ENCODE data around the gene SLC37A3. TPM values are rescaled to one million over a fixed set of nuclear protein-coding genes. Genes with fewer than 3 reads are reported as not detected.

The SLC37A3 gene
- total RNA-seq, 1 experiment from 2014 or later, result 57.8 TPM

DNA sequence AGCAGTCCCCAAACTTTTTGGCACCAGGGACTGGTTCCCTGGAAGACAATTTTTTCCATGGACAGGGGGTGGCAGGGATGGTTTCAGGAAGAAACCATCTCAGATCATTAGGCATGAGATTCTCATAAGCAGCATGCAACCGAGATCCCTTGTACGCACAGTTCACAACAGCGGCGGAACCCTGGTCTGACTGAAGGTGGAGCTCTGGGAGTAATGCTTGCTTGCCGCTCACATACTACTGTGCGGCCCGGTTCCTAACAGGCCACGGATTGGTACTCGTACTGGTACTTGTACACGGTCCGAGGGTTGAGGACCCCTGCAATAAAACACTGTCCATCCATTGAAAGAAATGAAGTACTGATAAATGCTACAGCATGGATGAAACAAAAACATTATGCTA lies 48.1 kb upstream of the SLC37A3 start:
- TF ChIP-seq, protein P1, sequence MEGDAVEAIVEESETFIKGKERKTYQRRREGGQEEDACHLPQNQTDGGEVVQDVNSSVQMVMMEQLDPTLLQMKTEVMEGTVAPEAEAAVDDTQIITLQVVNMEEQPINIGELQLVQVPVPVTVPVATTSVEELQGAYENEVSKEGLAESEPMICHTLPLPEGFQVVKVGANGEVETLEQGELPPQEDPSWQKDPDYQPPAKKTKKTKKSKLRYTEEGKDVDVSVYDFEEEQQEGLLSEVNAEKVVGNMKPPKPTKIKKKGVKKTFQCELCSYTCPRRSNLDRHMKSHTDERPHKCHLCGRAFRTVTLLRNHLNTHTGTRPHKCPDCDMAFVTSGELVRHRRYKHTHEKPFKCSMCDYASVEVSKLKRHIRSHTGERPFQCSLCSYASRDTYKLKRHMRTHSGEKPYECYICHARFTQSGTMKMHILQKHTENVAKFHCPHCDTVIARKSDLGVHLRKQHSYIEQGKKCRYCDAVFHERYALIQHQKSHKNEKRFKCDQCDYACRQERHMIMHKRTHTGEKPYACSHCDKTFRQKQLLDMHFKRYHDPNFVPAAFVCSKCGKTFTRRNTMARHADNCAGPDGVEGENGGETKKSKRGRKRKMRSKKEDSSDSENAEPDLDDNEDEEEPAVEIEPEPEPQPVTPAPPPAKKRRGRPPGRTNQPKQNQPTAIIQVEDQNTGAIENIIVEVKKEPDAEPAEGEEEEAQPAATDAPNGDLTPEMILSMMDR (IDR thresholded peaks at IDR 0.05), result no peak
- TF ChIP-seq POLR2AphosphoS5 (IDR thresholded peaks at IDR 0.05; ENCODE audit: low read depth, low read length), result no peak
- no peak for TF ChIP-seq SIN3A (IDR thresholded peaks at IDR 0.05; ENCODE audit: borderline replicate concordance, insufficient read depth, low read depth, low read length)
- TF ChIP-seq, protein P2, sequence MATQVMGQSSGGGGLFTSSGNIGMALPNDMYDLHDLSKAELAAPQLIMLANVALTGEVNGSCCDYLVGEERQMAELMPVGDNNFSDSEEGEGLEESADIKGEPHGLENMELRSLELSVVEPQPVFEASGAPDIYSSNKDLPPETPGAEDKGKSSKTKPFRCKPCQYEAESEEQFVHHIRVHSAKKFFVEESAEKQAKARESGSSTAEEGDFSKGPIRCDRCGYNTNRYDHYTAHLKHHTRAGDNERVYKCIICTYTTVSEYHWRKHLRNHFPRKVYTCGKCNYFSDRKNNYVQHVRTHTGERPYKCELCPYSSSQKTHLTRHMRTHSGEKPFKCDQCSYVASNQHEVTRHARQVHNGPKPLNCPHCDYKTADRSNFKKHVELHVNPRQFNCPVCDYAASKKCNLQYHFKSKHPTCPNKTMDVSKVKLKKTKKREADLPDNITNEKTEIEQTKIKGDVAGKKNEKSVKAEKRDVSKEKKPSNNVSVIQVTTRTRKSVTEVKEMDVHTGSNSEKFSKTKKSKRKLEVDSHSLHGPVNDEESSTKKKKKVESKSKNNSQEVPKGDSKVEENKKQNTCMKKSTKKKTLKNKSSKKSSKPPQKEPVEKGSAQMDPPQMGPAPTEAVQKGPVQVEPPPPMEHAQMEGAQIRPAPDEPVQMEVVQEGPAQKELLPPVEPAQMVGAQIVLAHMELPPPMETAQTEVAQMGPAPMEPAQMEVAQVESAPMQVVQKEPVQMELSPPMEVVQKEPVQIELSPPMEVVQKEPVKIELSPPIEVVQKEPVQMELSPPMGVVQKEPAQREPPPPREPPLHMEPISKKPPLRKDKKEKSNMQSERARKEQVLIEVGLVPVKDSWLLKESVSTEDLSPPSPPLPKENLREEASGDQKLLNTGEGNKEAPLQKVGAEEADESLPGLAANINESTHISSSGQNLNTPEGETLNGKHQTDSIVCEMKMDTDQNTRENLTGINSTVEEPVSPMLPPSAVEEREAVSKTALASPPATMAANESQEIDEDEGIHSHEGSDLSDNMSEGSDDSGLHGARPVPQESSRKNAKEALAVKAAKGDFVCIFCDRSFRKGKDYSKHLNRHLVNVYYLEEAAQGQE (IDR thresholded peaks at IDR 0.05; ENCODE audit: insufficient read depth in 1 of 2, low read depth in 2 of 2, low read length in 1 of 2), result no peak
- TF ChIP-seq TCF7L2 (IDR thresholded peaks at IDR 0.05; ENCODE audit: low read depth, low read length), result no peak
- Histone ChIP-seq H3K4me1 (ENCODE audit: control insufficient read depth, insufficient read depth, low read length) (no peaks in the 10 kb centered on the region), H3K27me3 (ENCODE audit: control insufficient read depth, insufficient read depth, low read length) (no peaks in the 10 kb centered on the region), H3K36me3 (ENCODE audit: control insufficient read depth, insufficient read depth, low read length) (no peaks in the 10 kb centered on the region), H3K27ac (ENCODE audit: low read length) (no peak overlapping the region), H3K4me3 (ENCODE audit: low read depth in 2 of 2, low read length in 2 of 2) (no peak overlapping the region), H3K9me3 (ENCODE audit: control insufficient read depth, insufficient read depth, low read depth, low read length) (no peaks in the 10 kb centered on the region)
- intact Hi-C loops (cut with micrococcal nuclease; ENCODE audit: unreplicated experiment), result no loop called here
- BruUV-seq (replicated peaks), result no TSS peak
- ATAC-seq (peak; percentile 46; the same call in 1 of the 2 replicates), DNase-seq (ENCODE audit: low read depth, low spot score) (no peak)
- ChIA-PET CTCF (interaction anchor here (0.6 kb wide), 1 partner anchor 23 kb away, joined by 4 read pairs; no protein-coding TSS in a partner anchor), POLR2A (no interaction called here)
- in situ Hi-C loops (cut with HindIII; ENCODE audit: low pct_unique_long_range_greater_than_20kb, low sequenced_read_pairs), result no loop called here

DNA sequence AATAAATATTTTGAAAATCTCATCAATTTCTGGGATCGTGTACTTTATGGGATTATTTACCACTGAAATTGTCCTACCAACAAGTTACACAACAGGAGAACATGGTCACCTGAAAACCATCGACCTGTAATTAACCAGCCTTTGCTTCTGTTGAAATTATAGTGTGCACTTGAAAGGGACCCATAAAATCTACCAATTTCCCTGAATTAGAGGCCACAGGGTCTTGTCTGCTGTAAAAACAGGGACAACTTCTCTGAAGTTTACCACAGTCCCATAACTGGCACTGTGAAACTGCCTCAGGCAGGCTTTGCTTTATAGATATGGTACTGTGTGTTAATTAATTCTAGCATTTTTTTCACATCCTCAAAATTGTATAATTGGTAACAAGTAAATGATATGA lies 43.2 kb upstream of the SLC37A3 start:
- Histone ChIP-seq H3K9me3 (ENCODE audit: control insufficient read depth, insufficient read depth, low read depth, low read length) (no peaks in the 10 kb centered on the region), H3K27ac (ENCODE audit: low read length) (no peak overlapping the region), H3K4me3 (ENCODE audit: low read depth in 2 of 2, low read length in 2 of 2) (no peak overlapping the region), H3K4me1 (ENCODE audit: control insufficient read depth, insufficient read depth, low read length) (no peaks in the 10 kb centered on the region), H3K27me3 (ENCODE audit: control insufficient read depth, insufficient read depth, low read length) (no peaks in the 10 kb centered on the region), H3K36me3 (ENCODE audit: control insufficient read depth, insufficient read depth, low read length) (no peaks in the 10 kb centered on the region)
- TF ChIP-seq POLR2AphosphoS5 (IDR thresholded peaks at IDR 0.05; ENCODE audit: low read depth, low read length), result no peak
- TF ChIP-seq SIN3A (IDR thresholded peaks at IDR 0.05; ENCODE audit: borderline replicate concordance, insufficient read depth, low read depth, low read length), result no peak
- TF ChIP-seq, protein P2 (IDR thresholded peaks at IDR 0.05; ENCODE audit: insufficient read depth in 1 of 2, low read depth in 2 of 2, low read length in 1 of 2), result no peak
- TF ChIP-seq, protein P1 (IDR thresholded peaks at IDR 0.05), result no peak
- TF ChIP-seq TCF7L2 (IDR thresholded peaks at IDR 0.05; ENCODE audit: low read depth, low read length), result no peak
- ChIA-PET POLR2A (no interaction called here), CTCF (no interaction called here)
- DNase-seq (ENCODE audit: low read depth, low spot score) (no peak), ATAC-seq (no peak)
- in situ Hi-C loops (cut with HindIII; ENCODE audit: low pct_unique_long_range_greater_than_20kb, low sequenced_read_pairs), result no loop called here
- no TSS peak for BruUV-seq (replicated peaks)
- intact Hi-C loops (cut with micrococcal nuclease; ENCODE audit: unreplicated experiment), result no loop called here
